PC-9 (cell line): ENCODE data around the gene KRTAP5-6. TPM values are rescaled to one million over a fixed set of nuclear protein-coding genes. Genes with fewer than 3 reads are reported as not detected.
A peak's percentile ranks its signal among the peaks of the same experiment; 100 is the strongest.

Experiments
- BruUV-seq: library from RNA; stranded (reverse); fragments of 400-500 nt; replicated peaks from 2 replicates; lab custom pipeline; 2021; lab: Mats Ljungman, UMichigan
- CTCF ChIA-PET: fragments of 300-600 bp; sonication (Branson Sonifier 250); formaldehyde crosslinking; loops from one replicate; lab custom pipeline; 2022; ENCODE audit warnings: antibody characterized with exemption; lab: Charles Lee
- POLR2A ChIA-PET: fragments of 300-600 bp; sonication (Branson Sonifier 250); formaldehyde crosslinking; loops from one replicate; lab custom pipeline; 2022; ENCODE audit warnings: antibody characterized with exemption; ENCODE audit not compliant: unreplicated experiment; lab: Charles Lee
- DNase-seq, 2 experiments: peaks; one replicate each; pipeline versions ENCODE4 v3.0.0 to v3.0.0-alpha.2; 2015 to 2022; ENCODE audit warnings: mixed read lengths in 1 of 2
- H2AFZ ChIP-seq: fragments of 200-600 bp; sonication (generic); 2 replicates; pipeline ENCODE4 v1.8.1; 2017; ENCODE audit warnings: antibody characterized with exemption
- H3F3A ChIP-seq: fragments of 200-600 bp; sonication (generic); 2 replicates; pipeline ENCODE4 v1.8.1; 2017; ENCODE audit warnings: antibody characterized with exemption, mild to moderate bottlenecking, low read depth; ENCODE audit not compliant: insufficient read depth
- H3K27ac ChIP-seq: fragments of 200-600 bp; sonication (generic); 2 replicates; pipeline ENCODE4 v1.6.1; 2016; ENCODE audit warnings: mixed run types
- H3K27me3 ChIP-seq: fragments of 200-600 bp; sonication (generic); 2 replicates; pipeline ENCODE4 v1.6.1; 2016; ENCODE audit warnings: low read depth, mixed run types; ENCODE audit not compliant: insufficient read depth
- H3K36me3 ChIP-seq: fragments of 200-600 bp; sonication (generic); 2 replicates; pipeline ENCODE4 v1.6.1; 2016; ENCODE audit warnings: low read depth, mixed run types
- H3K4me1 ChIP-seq: fragments of 200-600 bp; sonication (generic); replicated peaks from 2 replicates; pipeline ENCODE4 v1.6.1; 2016; ENCODE audit warnings: mixed run types; ENCODE audit not compliant: insufficient read depth
- H3K4me2 ChIP-seq: fragments of 200-600 bp; sonication (generic); 2 replicates; pipeline ENCODE4 v1.6.1; 2017; ENCODE audit warnings: mixed run types
- H3K4me3 ChIP-seq: fragments of 200-600 bp; sonication (generic); 2 replicates; pipeline ENCODE4 v1.6.1; 2016; ENCODE audit warnings: mixed run types
- H3K79me2 ChIP-seq: fragments of 200-600 bp; sonication (generic); 2 replicates; pipeline ENCODE4 v1.6.1; 2017; ENCODE audit warnings: low read depth, mixed run types
- H3K9me2 ChIP-seq: fragments of 200-600 bp; sonication (generic); 2 replicates; pipeline ENCODE4 v1.8.1; 2017; ENCODE audit warnings: mild to moderate bottlenecking; ENCODE audit not compliant: insufficient read depth
- H3K9me3 ChIP-seq: fragments of 200-600 bp; sonication (generic); 2 replicates; pipeline ENCODE4 v1.8.1; 2016; ENCODE audit warnings: low read depth; ENCODE audit not compliant: insufficient read depth
- H4K20me1 ChIP-seq: fragments of 200-600 bp; sonication (generic); 2 replicates; pipeline ENCODE4 v1.8.1; 2017; ENCODE audit not compliant: insufficient read depth
- EZH2 ChIP-seq: fragments of 200-600 bp; sonication (generic); IDR thresholded peaks from 2 replicates; pipeline ENCODE4 v1.8.0; 2017; ENCODE audit warnings: antibody characterized with exemption, low read depth
- intact Hi-C: fragments of 100-400 bp; cut with micrococcal nuclease; formaldehyde crosslinking; loops from one replicate; pipeline ENCODE4 v1.10.0; 2022; ENCODE audit not compliant: unreplicated experiment
- total RNA-seq: library from RNA; stranded (reverse); gene quantifications from 2 replicates; pipeline ENCODE4 v1.2.3, GENCODE V29; 2021
- TF ChIP-seq, protein P1 (sequence below): fragments of 200-600 bp; sonication (generic); conservative IDR thresholded peaks from 2 replicates; pipeline ENCODE4 v1.6.1; 2017; ENCODE audit warnings: mixed run types, antibody characterized with exemption, mild to moderate bottlenecking, moderate library complexity

KRTAP5-6 gene
- total RNA-seq, 1 experiment from 2014 or later: not detected

DNA sequence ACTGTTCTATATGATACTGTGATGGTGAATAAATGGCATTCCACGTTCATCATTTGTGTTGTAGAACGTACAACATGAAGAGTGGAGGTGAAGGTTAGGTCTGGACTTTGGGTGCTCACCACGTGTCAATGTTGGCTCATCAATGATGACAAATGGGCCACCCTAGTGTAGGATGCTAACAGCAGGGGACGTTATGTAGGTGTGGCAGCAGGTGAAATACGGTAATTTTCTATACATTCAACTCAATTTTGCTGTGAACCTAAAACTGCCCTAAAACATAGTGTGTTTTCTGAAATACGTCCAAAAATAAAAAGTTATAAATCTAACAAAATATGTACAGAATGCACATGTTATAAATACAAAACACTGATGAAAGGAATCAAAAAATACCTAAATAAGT is 6.2 kb downstream of the KRTAP5-6 start:
- no peaks in the 10 kb centered on the region for H3K36me3 ChIP-seq
- no peak overlapping the region for H3K4me2 ChIP-seq
- no peaks in the 10 kb centered on the region for H3K79me2 ChIP-seq
- H3K9me3 ChIP-seq: no peaks in the 10 kb centered on the region
- no peaks in the 10 kb centered on the region for H4K20me1 ChIP-seq
- no peak for TF ChIP-seq EZH2
- TF ChIP-seq, protein P1, sequence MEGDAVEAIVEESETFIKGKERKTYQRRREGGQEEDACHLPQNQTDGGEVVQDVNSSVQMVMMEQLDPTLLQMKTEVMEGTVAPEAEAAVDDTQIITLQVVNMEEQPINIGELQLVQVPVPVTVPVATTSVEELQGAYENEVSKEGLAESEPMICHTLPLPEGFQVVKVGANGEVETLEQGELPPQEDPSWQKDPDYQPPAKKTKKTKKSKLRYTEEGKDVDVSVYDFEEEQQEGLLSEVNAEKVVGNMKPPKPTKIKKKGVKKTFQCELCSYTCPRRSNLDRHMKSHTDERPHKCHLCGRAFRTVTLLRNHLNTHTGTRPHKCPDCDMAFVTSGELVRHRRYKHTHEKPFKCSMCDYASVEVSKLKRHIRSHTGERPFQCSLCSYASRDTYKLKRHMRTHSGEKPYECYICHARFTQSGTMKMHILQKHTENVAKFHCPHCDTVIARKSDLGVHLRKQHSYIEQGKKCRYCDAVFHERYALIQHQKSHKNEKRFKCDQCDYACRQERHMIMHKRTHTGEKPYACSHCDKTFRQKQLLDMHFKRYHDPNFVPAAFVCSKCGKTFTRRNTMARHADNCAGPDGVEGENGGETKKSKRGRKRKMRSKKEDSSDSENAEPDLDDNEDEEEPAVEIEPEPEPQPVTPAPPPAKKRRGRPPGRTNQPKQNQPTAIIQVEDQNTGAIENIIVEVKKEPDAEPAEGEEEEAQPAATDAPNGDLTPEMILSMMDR: no peak
- no peak overlapping the region for H2AFZ ChIP-seq
- intact Hi-C loops: no loop called here
- ChIA-PET POLR2A (no interaction called here), CTCF (no interaction called here)
- no peaks in the 10 kb centered on the region for H3K27me3 ChIP-seq
- no peaks in the 10 kb centered on the region for H3K9me2 ChIP-seq
- no peak for DNase-seq
- BruUV-seq: no TSS peak
- no peak overlapping the region for H3K27ac ChIP-seq
- no peak overlapping the region for H3K4me3 ChIP-seq
- H3K4me1 ChIP-seq: peaks cover 27% of the 10 kb centered on the region
- H3F3A ChIP-seq: peaks cover 22% of the 10 kb centered on the region

DNA sequence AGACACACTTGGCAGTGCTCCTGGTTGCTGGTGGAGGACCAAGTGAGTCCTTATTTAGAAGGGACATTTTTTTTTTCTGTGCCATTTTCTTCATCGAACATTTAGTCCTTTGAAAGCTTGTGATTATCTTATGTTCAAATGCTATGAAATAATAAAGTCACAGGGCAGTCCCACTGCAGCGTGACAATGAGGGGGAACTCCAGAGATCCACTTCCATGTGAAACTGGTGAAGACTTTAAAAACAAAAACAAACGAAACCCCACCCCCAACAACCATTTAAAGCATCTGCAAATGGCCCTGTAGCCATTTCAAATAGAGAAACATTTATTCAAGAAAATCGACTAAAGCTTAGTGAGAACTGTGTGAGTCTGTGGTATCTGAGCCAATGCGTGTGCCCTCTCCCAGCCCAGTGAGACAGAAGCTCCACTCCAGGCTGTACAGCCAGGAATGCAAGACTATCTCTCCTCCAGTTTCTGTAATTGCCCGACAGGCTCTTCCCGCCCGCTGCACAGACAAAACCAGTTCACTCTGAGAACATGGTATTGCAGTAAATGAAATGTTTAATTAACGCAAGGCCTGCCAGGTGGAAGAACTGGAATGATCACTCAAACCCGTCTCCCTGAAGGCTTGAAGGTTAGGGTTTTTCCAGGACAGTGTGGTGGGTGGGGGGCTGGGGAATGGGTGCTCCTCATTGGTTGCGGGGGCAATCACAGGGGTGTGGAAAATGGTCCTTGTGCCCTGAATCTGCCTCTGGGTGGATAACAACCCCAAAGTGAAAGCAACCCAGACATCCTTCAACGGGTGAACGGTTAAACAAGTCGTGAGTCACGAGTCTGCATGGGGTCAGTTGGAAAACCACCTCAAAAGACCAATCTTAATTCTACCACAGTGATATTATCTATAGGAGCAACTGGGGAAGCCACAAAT is 8.4 kb downstream of the KRTAP5-6 start:
- H3F3A ChIP-seq: peaks cover 22% of the 10 kb centered on the region
- no peaks in the 10 kb centered on the region for H3K79me2 ChIP-seq
- POLR2A ChIA-PET: no interaction called here
- peak overlapping the region; percentile 76 for H3K4me2 ChIP-seq
- H3K9me3 ChIP-seq: no peaks in the 10 kb centered on the region
- CTCF ChIA-PET: interaction anchor here (0.6 kb wide), 1 partner anchor 12 kb away, joined by 4 read pairs; no protein-coding TSS in a partner anchor
- H2AFZ ChIP-seq: peak overlapping the region; percentile 63; the same call in 1 of the 2 replicates
- H3K4me1 ChIP-seq: peaks cover 27% of the 10 kb centered on the region
- intact Hi-C loops: loop anchor here (1.0 to 2.0 kb wide), 2 partner anchors 59 to 129 kb away; partner anchors contain the start of gene SYT8
- BruUV-seq: no TSS peak
- no peaks in the 10 kb centered on the region for H3K27me3 ChIP-seq
- H3K9me2 ChIP-seq: no peaks in the 10 kb centered on the region
- no peaks in the 10 kb centered on the region for H3K36me3 ChIP-seq
- H3K27ac ChIP-seq: peak overlapping the region; percentile 76
- TF ChIP-seq EZH2: no peak
- TF ChIP-seq, protein P1: no peak
- peak overlapping the region; percentile 51; the same call in 1 of the 2 replicates for H3K4me3 ChIP-seq
- no peaks in the 10 kb centered on the region for H4K20me1 ChIP-seq
- DNase-seq: peak; percentile 53 to 87

DNA sequence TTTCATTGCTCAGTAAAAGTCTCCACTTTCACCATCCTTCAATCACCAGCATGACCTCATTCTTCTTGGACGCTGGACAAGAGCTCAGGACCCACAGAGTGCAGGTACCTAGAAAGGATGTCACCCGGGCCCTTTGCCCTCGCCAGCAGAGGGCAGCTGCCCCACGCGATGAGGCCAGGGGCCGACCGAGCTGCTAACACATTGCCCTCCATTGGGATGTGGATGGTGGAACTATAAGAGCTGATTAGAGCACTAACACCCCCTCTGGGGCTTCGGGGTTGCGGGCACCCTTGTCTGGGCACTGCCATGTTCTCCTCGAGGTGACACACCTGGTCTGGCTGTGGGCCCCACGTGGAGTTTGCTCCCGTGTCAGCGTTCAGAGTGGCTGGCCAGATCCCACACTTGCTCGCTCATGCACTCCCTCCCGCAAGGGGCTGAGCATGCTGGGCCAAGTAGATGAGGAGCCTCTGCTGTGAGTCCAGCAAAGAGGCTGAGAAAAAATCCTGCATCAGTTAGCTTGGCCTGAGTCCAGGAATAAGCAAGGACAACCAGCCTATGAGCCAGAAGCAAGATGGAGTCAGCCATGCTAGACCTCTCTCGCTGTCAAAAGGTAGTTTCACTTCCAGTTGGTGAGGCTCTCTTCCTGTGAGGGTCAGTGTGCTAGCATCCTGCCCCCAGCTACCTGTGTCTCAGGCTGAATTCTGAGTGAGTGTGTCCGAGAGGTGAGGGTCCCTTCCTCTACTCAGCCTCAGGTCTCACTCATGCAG is 9.8 kb downstream of the KRTAP5-6 start:
- Histone ChIP-seq H3F3A (peaks cover 22% of the 10 kb centered on the region), H3K4me1 (peaks cover 27% of the 10 kb centered on the region), H4K20me1 (no peaks in the 10 kb centered on the region), H3K9me2 (no peaks in the 10 kb centered on the region), H3K27me3 (no peaks in the 10 kb centered on the region), H3K4me3 (no peak overlapping the region), H3K27ac (peak overlapping the region; percentile 76; the same call in 1 of the 2 replicates), H2AFZ (no peak overlapping the region), H3K36me3 (no peaks in the 10 kb centered on the region), H3K79me2 (no peaks in the 10 kb centered on the region), H3K9me3 (no peaks in the 10 kb centered on the region), H3K4me2 (peak overlapping the region; percentile 76; the same call in 1 of the 2 replicates)
- intact Hi-C loops: no loop called here
- CTCF ChIA-PET: no interaction called here
- no peak for TF ChIP-seq EZH2
- TF ChIP-seq, protein P1: peak; percentile 24; the same call in 1 of the 2 replicates
- BruUV-seq: no TSS peak
- DNase-seq: no peak
- POLR2A ChIA-PET: no interaction called here
